ENCODE results near the gene MYO15A. TPM values are rescaled to one million over a fixed set of nuclear protein-coding genes. Genes with fewer than 3 reads are reported as not detected.

The MYO15A gene
- total and polyA plus RNA-seq, 2 experiments from 2014 or later = 2.4 to 2.8 TPM

GRCh38 chr17:18225642-18226283 is 117.2 kb downstream of the MYO15A start:
- H3K4me2 ChIP-seq = peak overlapping the region; percentile 97
- no peaks in the 10 kb centered on the region for H3K36me3 ChIP-seq (replicated peaks; ENCODE audit: insufficient read depth, low read depth)
- peak overlapping the region; percentile 93 for H3K27ac ChIP-seq
- no peaks in the 10 kb centered on the region for H3K9me2 ChIP-seq (replicated peaks; ENCODE audit: insufficient read depth)
- DNase-seq (ENCODE audit: low spot score) = no peak
- peak overlapping the region; percentile 96 for H2AFZ ChIP-seq
- peaks cover 15% of the 10 kb centered on the region for H4K20me1 ChIP-seq (ENCODE audit: insufficient read depth, poor library complexity, severe bottlenecking)
- peaks cover 50% of the 10 kb centered on the region for H3K79me2 ChIP-seq
- H3K9me3 ChIP-seq (ENCODE audit: low read depth) = no peaks in the 10 kb centered on the region
- no peaks in the 10 kb centered on the region for H3K27me3 ChIP-seq
- WGBS (ENCODE audit: low lambda C conversion rate, missing lambda C conversion rate) = 3% methylated on average over 13 of the region's 57 CpGs
- peaks cover 28% of the 10 kb centered on the region for H3K4me1 ChIP-seq (ENCODE audit: insufficient read depth)
- peak overlapping the region; percentile 99 for H3K4me3 ChIP-seq
- TF ChIP-seq EZH2 (IDR thresholded peaks at IDR 0.05; ENCODE audit: borderline replicate concordance) = no peak
- TF ChIP-seq CTCF (IDR thresholded peaks at IDR 0.05; ENCODE audit: poor library complexity) = no peak
- TF ChIP-seq EZH2phosphoT487 (IDR thresholded peaks at IDR 0.05; ENCODE audit: low read depth, severe bottlenecking, unreplicated experiment) = no peak

GRCh38 chr17:18226284-18226945 is 117.9 kb downstream of the MYO15A start:
- peak; percentile 47 for DNase-seq (ENCODE audit: low spot score)
- Histone ChIP-seq H3K79me2 (peaks cover 50% of the 10 kb centered on the region), H3K9me3 (ENCODE audit: low read depth) (no peaks in the 10 kb centered on the region), H3K4me2 (peak overlapping the region; percentile 97), H3K9me2 (replicated peaks; ENCODE audit: insufficient read depth) (no peaks in the 10 kb centered on the region), H3K27ac (peak overlapping the region; percentile 93), H3K4me1 (ENCODE audit: insufficient read depth) (peaks cover 28% of the 10 kb centered on the region), H3K4me3 (peak overlapping the region; percentile 99), H2AFZ (peak overlapping the region; percentile 96), H4K20me1 (ENCODE audit: insufficient read depth, poor library complexity, severe bottlenecking) (peaks cover 20% of the 10 kb centered on the region), H3K36me3 (replicated peaks; ENCODE audit: insufficient read depth, low read depth) (no peaks in the 10 kb centered on the region), H3K27me3 (no peaks in the 10 kb centered on the region)
- TF ChIP-seq EZH2 (IDR thresholded peaks at IDR 0.05; ENCODE audit: borderline replicate concordance) = no peak
- no peak for TF ChIP-seq EZH2phosphoT487 (IDR thresholded peaks at IDR 0.05; ENCODE audit: low read depth, severe bottlenecking, unreplicated experiment)
- TF ChIP-seq CTCF (IDR thresholded peaks at IDR 0.05; ENCODE audit: poor library complexity) = no peak
- 29% methylated on average over 16 of the region's 16 CpGs for WGBS (ENCODE audit: low lambda C conversion rate, missing lambda C conversion rate)

GRCh38 chr17:18227635-18228034 is 119.1 kb downstream of the MYO15A start:
- H3K79me2 ChIP-seq = peaks cover 54% of the 10 kb centered on the region
- no peak for DNase-seq (ENCODE audit: low spot score)
- no peaks in the 10 kb centered on the region for H3K9me3 ChIP-seq (ENCODE audit: low read depth)
- no peak overlapping the region for H2AFZ ChIP-seq
- no peak overlapping the region for H3K27ac ChIP-seq
- H3K4me1 ChIP-seq (ENCODE audit: insufficient read depth) = peaks cover 28% of the 10 kb centered on the region
- no peaks in the 10 kb centered on the region for H3K36me3 ChIP-seq (replicated peaks; ENCODE audit: insufficient read depth, low read depth)
- peak overlapping the region; percentile 97 for H3K4me2 ChIP-seq
- H3K4me3 ChIP-seq = no peak overlapping the region
- no peaks in the 10 kb centered on the region for H3K27me3 ChIP-seq
- no peaks in the 10 kb centered on the region for H3K9me2 ChIP-seq (replicated peaks; ENCODE audit: insufficient read depth)
- H4K20me1 ChIP-seq (ENCODE audit: insufficient read depth, poor library complexity, severe bottlenecking) = peaks cover 26% of the 10 kb centered on the region
- WGBS (ENCODE audit: low lambda C conversion rate, missing lambda C conversion rate) = 95% methylated on average over 5 of the region's 5 CpGs
- TF ChIP-seq CTCF (IDR thresholded peaks at IDR 0.05; ENCODE audit: poor library complexity) (no peak), EZH2 (IDR thresholded peaks at IDR 0.05; ENCODE audit: borderline replicate concordance) (no peak), EZH2phosphoT487 (IDR thresholded peaks at IDR 0.05; ENCODE audit: low read depth, severe bottlenecking, unreplicated experiment) (no peak)

Data from hepatocyte (in vitro differentiated cells).